Neural crest cell (in vitro differentiated cells): Measurements from ENCODE around the gene RHEX. TPM values are rescaled to one million over a fixed set of nuclear protein-coding genes. Genes with fewer than 3 reads are reported as not detected.

Experiments used
- DNase-seq: peaks from one replicate; pipeline ENCODE4 v3.0.0; 2021; ENCODE audit warnings: low read depth, mixed read lengths, low spot score
- H3K27ac Mint-ChIP-seq: one replicate; pipeline ENCODE4 v1.8.0; 2021; ENCODE audit warnings: mild to moderate bottlenecking, mixed read lengths; ENCODE audit not compliant: unreplicated experiment
- H3K27me3 Mint-ChIP-seq: 2 replicates; pipeline ENCODE4 v1.8.0; 2021; ENCODE audit warnings: low read depth, mild to moderate bottlenecking, mixed read lengths
- H3K36me3 Mint-ChIP-seq: 2 replicates; pipeline ENCODE4 v1.8.0; 2021; ENCODE audit warnings: low read depth, mild to moderate bottlenecking, mixed read lengths
- H3K4me1 Mint-ChIP-seq: 2 replicates; pipeline ENCODE4 v1.8.0; 2021; ENCODE audit warnings: mixed read lengths
- H3K4me3 Mint-ChIP-seq: one replicate; pipeline ENCODE4 v1.8.0; 2021; ENCODE audit warnings: mild to moderate bottlenecking, mixed read lengths
- H3K9me3 Mint-ChIP-seq: 2 replicates; pipeline ENCODE4 v1.8.0; 2021; ENCODE audit warnings: mixed read lengths
- total RNA-seq: library from RNA; stranded (reverse); gene quantifications from 2 replicates; pipeline ENCODE4 v1.2.1, GENCODE V29; 2021
- TF ChIP-seq, protein P1 (sequence below): fragments of 200-600 bp; sonication (generic); conservative IDR thresholded peaks from 2 replicates; pipeline ENCODE4 v1.5.0; 2021; ENCODE audit warnings: antibody characterized with exemption, mild to moderate bottlenecking

The RHEX gene
- total RNA-seq, 1 donor from 2014 or later: 0.93 TPM

DNA sequence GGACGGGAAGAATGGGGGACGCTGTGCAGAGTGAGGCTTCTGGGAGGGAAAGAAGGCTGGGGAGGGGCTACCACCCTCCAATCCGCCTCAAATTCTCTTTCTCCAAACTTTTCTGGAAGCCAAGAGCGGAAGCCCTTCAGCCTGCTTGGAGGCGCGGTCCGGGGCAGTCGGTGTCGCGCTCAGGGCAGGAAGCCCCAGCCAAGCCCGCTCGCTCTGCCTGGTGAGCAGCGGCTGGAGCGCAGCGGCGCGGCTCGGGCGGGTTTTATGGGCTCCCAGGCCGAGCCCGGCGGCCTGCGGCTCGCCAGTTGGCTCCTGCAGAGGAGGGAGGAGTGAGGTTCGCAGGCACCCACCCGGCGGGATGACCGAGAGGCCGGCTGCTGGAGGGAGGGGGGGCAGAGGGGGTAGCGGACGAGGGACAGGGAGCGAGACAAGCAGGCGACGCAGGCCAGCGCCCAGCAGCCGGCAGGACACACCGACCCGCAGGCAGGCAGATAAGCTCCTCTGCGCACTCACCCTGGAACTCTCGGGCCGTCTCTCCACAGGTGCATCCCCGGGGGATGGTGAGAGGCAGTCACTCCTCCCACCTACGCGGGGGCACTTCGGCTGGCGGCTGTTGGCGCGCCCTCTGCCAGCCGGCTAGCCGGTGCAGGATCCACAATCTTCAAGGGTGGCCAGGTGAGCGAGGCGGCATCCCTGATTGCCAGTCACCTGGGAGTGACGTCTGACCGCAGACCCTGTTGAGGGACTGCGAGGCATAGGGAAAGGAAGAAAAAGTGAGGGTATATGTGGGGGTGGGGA, 64.4 kb downstream of the RHEX start, which contains the start of gene AVPR1B:
AVPR1B (minus strand) TSS at position 238 of the 798 bp plus-strand sequence. CDS start 498 bp downstream, outside the sequence.
- Mint-ChIP-seq H3K27ac (peak within 1 kb of the TSS; percentile 59), H3K4me3 (peak within 1 kb of the TSS; percentile 81), H3K4me1 (peaks cover 13% of the 10 kb centered on the region), H3K27me3 (peaks cover 50% of the 10 kb centered on the region), H3K9me3 (peaks cover 4% of the 10 kb centered on the region), H3K36me3 (no peaks in the 10 kb centered on the region)
- DNase-seq: peak; percentile 37
- TF ChIP-seq, protein P1, sequence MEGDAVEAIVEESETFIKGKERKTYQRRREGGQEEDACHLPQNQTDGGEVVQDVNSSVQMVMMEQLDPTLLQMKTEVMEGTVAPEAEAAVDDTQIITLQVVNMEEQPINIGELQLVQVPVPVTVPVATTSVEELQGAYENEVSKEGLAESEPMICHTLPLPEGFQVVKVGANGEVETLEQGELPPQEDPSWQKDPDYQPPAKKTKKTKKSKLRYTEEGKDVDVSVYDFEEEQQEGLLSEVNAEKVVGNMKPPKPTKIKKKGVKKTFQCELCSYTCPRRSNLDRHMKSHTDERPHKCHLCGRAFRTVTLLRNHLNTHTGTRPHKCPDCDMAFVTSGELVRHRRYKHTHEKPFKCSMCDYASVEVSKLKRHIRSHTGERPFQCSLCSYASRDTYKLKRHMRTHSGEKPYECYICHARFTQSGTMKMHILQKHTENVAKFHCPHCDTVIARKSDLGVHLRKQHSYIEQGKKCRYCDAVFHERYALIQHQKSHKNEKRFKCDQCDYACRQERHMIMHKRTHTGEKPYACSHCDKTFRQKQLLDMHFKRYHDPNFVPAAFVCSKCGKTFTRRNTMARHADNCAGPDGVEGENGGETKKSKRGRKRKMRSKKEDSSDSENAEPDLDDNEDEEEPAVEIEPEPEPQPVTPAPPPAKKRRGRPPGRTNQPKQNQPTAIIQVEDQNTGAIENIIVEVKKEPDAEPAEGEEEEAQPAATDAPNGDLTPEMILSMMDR: peak; percentile 32

DNA sequence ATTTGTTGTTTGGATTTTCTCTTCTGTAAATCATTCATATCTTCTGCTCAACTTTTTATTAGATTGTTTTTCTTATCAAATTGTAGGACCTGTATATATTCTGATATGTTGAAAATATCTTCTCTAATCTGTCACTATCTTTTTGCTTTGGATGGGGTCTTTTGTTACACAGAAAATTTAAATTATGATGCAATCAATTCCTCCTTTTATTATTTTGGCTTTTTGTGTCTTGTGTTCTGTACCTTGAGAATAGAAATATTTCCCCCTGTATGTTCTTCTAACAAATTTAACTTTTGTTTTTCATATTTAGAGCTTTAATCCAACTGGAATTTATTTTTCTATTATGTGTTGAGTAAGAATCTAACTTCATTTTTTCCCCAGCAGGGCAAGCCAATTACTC, 67.4 kb downstream of the RHEX start:
- TF ChIP-seq, protein P1: no peak
- peaks cover 13% of the 10 kb centered on the region for H3K4me1 Mint-ChIP-seq
- H3K36me3 Mint-ChIP-seq: peaks cover 2% of the 10 kb centered on the region
- H3K9me3 Mint-ChIP-seq: peaks cover 7% of the 10 kb centered on the region
- peaks cover 44% of the 10 kb centered on the region for H3K27me3 Mint-ChIP-seq
- H3K4me3 Mint-ChIP-seq: no peak overlapping the region
- DNase-seq: no peak
- H3K27ac Mint-ChIP-seq: no peak overlapping the region

DNA sequence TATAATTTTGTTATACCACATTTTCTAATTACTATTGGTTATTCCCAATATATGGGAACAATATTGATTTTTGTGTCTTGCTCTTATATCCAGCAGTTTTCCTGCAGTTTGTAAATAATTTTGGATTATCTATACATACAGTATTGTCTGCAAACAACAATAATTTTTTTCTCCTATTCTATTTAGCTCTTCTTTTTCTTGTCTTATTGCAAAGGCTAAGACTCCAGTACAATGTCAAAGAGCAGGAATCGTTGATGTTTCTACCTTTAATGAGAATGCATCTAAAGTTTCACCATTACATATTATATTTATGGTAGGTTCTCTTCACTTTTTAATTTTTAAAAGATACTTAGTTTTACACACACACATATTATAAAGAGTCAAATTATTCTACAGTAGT, 68.3 kb downstream of the RHEX start:
- Mint-ChIP-seq H3K27ac (no peak overlapping the region), H3K4me1 (peaks cover 13% of the 10 kb centered on the region), H3K9me3 (peaks cover 7% of the 10 kb centered on the region), H3K27me3 (peaks cover 36% of the 10 kb centered on the region), H3K36me3 (peaks cover 2% of the 10 kb centered on the region), H3K4me3 (no peak overlapping the region)
- DNase-seq: no peak
- TF ChIP-seq, protein P1: no peak

GRCh38 chr1:206122686-206123085, 69.7 kb downstream of the RHEX start:
- Mint-ChIP-seq H3K9me3 (peaks cover 7% of the 10 kb centered on the region), H3K27ac (no peak overlapping the region), H3K27me3 (peaks cover 28% of the 10 kb centered on the region), H3K4me3 (no peak overlapping the region), H3K4me1 (peaks cover 6% of the 10 kb centered on the region), H3K36me3 (peaks cover 2% of the 10 kb centered on the region)
- no peak for DNase-seq
- TF ChIP-seq, protein P1: no peak

GRCh38 chr1:206125346-206125745, 72.4 kb downstream of the RHEX start:
- no peak overlapping the region for H3K4me3 Mint-ChIP-seq
- peaks cover 2% of the 10 kb centered on the region for H3K36me3 Mint-ChIP-seq
- peaks cover 7% of the 10 kb centered on the region for H3K27me3 Mint-ChIP-seq
- H3K9me3 Mint-ChIP-seq: peaks cover 5% of the 10 kb centered on the region
- H3K27ac Mint-ChIP-seq: no peak overlapping the region
- TF ChIP-seq, protein P1: no peak
- no peaks in the 10 kb centered on the region for H3K4me1 Mint-ChIP-seq
- no peak for DNase-seq
